Breast epithelium (tissue), 4 donors: Measurements from ENCODE around the gene PPA2. TPM values are rescaled to one million over a fixed set of nuclear protein-coding genes. Genes with fewer than 3 reads are reported as not detected.

Experiments used
- DNase-seq, 2 donors: peaks; one replicate each; pipeline ENCODE4 v3.0.0-alpha.2; 2019; ENCODE audit warnings: low spot score in 2 of 2
- H3K27ac ChIP-seq, 2 donors: fragments of 200-600 bp; sonication (generic) in 1 of 2; one replicate each; pipeline ENCODE4 v1.5.1; 2016 to 2019; ENCODE audit warnings: mild to moderate bottlenecking in 1 of 2
- H3K27me3 ChIP-seq, 2 donors: fragments of 200-600 bp; sonication (generic) in 1 of 2; one replicate each; pipeline versions ENCODE4 v1.5.1 to v1.6.0; 2017 to 2019; ENCODE audit warnings: control low read depth in 1 of 2, mild to moderate bottlenecking in 1 of 2
- H3K36me3 ChIP-seq: fragments of 200-600 bp; one replicate; pipeline ENCODE4 v1.5.1; 2019
- H3K4me1 ChIP-seq, 2 donors: fragments of 200-600 bp; sonication (generic); one replicate each; pipeline ENCODE4 v1.5.1; 2016 to 2019; ENCODE audit warnings: control low read depth in 1 of 2
- H3K4me3 ChIP-seq, 3 donors: fragments of 200-600 bp; sonication (generic); 1 replicate in 2 of 3; 2 replicates in 1 of 3; pipeline ENCODE4 v1.5.1; 2016 to 2019; ENCODE audit warnings: mild to moderate bottlenecking in 3 of 3, moderate library complexity in 2 of 3
- H3K9me3 ChIP-seq, 2 donors: fragments of 200-600 bp; sonication (generic) in 1 of 2; one replicate each; pipeline ENCODE4 v1.5.1; 2016 to 2019; ENCODE audit warnings: control low read depth in 1 of 2
- CTCF ChIP-seq, 3 donors: fragments of 450-650 bp; IDR thresholded peaks; one replicate each; pipeline ENCODE4 v1.5.1; 2016 to 2017; ENCODE audit warnings: antibody characterized with exemption in 3 of 3, mild to moderate bottlenecking in 3 of 3, moderate library complexity in 3 of 3
- POLR2A ChIP-seq: fragments of 450-650 bp; IDR thresholded peaks from one replicate; pipeline ENCODE4 v1.6.1; 2016; ENCODE audit warnings: antibody characterized with exemption, mild to moderate bottlenecking, moderate library complexity
- POLR2AphosphoS5 ChIP-seq, 3 donors: sonication (generic); formaldehyde crosslinking; IDR thresholded peaks; one replicate each; pipeline ENCODE4 v1.6.1; 2017; ENCODE audit warnings: antibody characterized with exemption in 3 of 3
- intact Hi-C: fragments of 100-400 bp; cut with DNase I; formaldehyde crosslinking; loops from one replicate; pipeline ENCODE4 v1.15.1; 2023; ENCODE audit warnings: low total_unique reads
- total RNA-seq, 3 donors: library from RNA; depleted of rRNA; stranded (reverse); fragments of >200 nt; gene quantifications; one replicate each; pipeline ENCODE4 v1.1.0, GENCODE V29; 2016

The PPA2 gene
- total RNA-seq, 3 donors from 2014 or later: 70.9 to 175 (median 131) TPM

- Histone ChIP-seq H3K27ac (no peak overlapping the region), H3K27me3 (no peaks in the 10 kb centered on the region), H3K9me3 (peaks cover 0 to 7% of the 10 kb centered on the region in 2 donors), H3K4me3 (no peak overlapping the region), H3K36me3 (peaks cover 8% of the 10 kb centered on the region), H3K4me1 (no peaks in the 10 kb centered on the region)
- DNase-seq: no peak
- TF ChIP-seq POLR2A (no peak), CTCF (IDR thresholded peaks at IDR 0.05) (no peak), POLR2AphosphoS5 (IDR thresholded peaks at IDR 0.05) (no peak)
- intact Hi-C loops: no loop called here
Observed at GRCh38 chr4:105433421-105433820, 40.4 kb downstream of the PPA2 start.

DNA sequence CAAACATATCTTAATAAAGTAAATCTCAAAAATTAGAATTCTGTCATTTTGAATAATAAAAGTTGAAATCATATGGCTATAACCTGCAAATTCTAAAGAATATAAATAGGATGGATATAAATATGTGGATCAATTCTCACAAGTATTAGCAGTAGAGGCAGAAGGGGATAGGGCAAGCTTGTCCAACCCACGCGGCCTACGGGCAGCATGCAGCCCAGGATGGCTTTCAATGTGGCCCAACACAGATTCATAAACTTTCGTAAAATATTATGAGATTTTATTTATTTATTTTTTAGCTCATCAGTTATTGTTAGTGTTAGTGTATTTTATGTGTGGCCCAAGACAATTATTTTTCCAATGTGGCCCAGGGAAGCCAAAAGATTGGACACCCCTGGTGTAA lies 41.4 kb downstream of the PPA2 start:
- H3K4me1 ChIP-seq: no peaks in the 10 kb centered on the region
- intact Hi-C loops: no loop called here
- H3K36me3 ChIP-seq: peaks cover 8% of the 10 kb centered on the region
- H3K27ac ChIP-seq: no peak overlapping the region
- H3K9me3 ChIP-seq: peaks cover 0 to 7% of the 10 kb centered on the region in 2 donors
- DNase-seq: no peak
- H3K4me3 ChIP-seq: no peak overlapping the region
- TF ChIP-seq CTCF (IDR thresholded peaks at IDR 0.05) (no peak), POLR2AphosphoS5 (IDR thresholded peaks at IDR 0.05) (no peak), POLR2A (no peak)
- H3K27me3 ChIP-seq: no peaks in the 10 kb centered on the region

DNA sequence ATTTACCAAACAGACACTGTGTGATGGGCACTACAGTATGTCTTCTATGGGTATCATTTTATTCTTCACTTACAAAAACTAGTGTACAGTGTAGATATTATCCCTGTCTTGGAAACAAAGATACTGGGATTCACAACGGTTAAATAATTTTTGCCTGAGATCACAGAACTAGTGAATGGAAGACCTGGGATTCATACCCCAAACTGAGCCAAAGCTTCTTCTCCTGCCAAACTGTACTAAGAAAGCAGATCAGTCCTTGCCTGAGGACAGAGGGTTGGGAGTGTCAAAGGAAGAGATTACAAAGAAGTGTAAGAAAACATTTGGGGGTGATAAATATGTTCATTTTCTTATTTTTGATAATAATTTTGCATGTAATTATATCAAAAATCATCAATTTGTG lies 43.1 kb downstream of the PPA2 start:
- H3K27ac ChIP-seq: no peak overlapping the region
- H3K9me3 ChIP-seq: peaks cover 0 to 7% of the 10 kb centered on the region in 2 donors
- peaks cover 8% of the 10 kb centered on the region for H3K36me3 ChIP-seq
- DNase-seq: no peak
- H3K4me1 ChIP-seq: no peaks in the 10 kb centered on the region
- H3K27me3 ChIP-seq: no peaks in the 10 kb centered on the region
- TF ChIP-seq POLR2A (no peak), CTCF (IDR thresholded peaks at IDR 0.05) (no peak), POLR2AphosphoS5 (IDR thresholded peaks at IDR 0.05) (no peak)
- intact Hi-C loops: no loop called here
- H3K4me3 ChIP-seq: no peak overlapping the region

DNA sequence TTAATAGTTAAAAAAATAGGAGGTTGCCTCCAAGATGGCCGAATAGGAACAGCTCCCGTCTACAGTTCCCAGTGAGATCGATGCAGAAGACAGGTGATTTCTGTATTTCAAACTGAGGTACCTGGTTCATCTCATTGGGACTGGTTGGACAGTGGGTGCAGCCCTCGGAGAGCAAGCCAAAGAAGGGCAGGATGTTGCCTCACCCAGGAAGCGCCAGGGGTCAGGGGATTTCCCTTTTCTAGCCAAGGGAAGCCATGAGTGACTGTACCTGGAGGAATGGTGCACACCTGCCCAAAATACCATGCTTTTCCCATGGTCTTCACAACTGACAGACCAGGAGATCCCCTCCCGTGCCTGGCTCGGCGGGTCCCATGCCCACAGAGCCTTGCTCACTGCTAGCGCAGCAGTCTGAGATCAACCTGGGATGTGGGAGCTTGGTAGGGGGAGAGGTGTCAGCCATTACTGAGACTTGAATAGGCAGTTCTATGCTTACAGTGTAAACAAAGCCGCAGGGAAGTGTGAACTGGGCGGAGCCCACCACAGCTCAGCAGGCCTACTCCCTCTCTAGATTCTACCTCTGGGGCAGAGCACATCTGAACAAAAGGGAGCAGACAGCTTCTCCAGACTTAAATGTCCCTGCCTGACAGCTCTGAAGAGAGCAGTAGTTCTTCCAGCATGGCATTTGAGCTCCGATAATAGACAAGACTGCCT lies 47.5 kb downstream of the PPA2 start:
- Histone ChIP-seq H3K27ac (no peak overlapping the region), H3K4me1 (no peaks in the 10 kb centered on the region), H3K9me3 (no peaks in the 10 kb centered on the region), H3K4me3 (no peak overlapping the region), H3K27me3 (no peaks in the 10 kb centered on the region), H3K36me3 (no peaks in the 10 kb centered on the region)
- intact Hi-C loops: no loop called here
- TF ChIP-seq CTCF (IDR thresholded peaks at IDR 0.05) (no peak), POLR2AphosphoS5 (IDR thresholded peaks at IDR 0.05) (no peak), POLR2A (no peak)
- DNase-seq: no peak

DNA sequence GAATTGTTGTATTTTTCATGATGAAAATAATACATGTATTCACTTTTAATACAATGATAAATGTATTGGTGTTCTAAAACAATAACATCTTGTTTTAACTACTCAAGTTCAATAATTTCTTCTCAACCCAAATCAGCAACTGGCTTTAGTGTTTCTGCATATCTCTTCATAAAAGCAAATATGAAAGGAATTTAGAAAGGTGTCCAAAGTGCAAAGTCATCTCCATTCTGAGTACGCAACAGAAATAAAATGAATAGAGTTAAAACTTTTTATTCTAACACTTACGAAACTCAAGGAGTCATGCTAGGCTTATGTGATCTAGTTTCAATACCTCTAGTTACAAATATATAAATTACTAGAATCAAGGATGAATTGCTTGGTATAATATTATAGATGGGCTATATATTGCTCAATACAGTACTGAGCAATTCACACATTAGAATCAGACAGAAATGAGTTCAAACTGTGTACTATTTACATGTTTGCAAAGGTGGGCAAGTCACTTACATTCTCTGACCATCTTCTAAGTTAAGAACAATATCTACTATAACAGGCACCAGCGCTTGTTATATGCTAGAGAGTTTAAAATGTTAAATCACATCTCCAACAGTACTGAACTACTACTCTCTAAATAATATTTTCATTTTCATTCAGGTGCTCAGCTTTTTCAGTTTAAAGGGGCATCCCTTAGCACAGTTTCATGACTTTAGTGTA lies 51.5 kb downstream of the PPA2 start:
- TF ChIP-seq POLR2A: no peak
- TF ChIP-seq POLR2AphosphoS5 (IDR thresholded peaks at IDR 0.05): no peak
- no peak for TF ChIP-seq CTCF (IDR thresholded peaks at IDR 0.05)
- H3K27me3 ChIP-seq: no peaks in the 10 kb centered on the region
- DNase-seq: no peak
- no peaks in the 10 kb centered on the region for H3K4me1 ChIP-seq
- H3K27ac ChIP-seq: no peak overlapping the region
- intact Hi-C loops: no loop called here
- no peaks in the 10 kb centered on the region for H3K9me3 ChIP-seq
- no peaks in the 10 kb centered on the region for H3K36me3 ChIP-seq
- H3K4me3 ChIP-seq: no peak overlapping the region
